ENCODE results near the gene GPSM1. TPM values are rescaled to one million over a fixed set of nuclear protein-coding genes. Genes with fewer than 3 reads are reported as not detected.

Gene GPSM1
- total and polyA plus RNA-seq, 9 of the 15 experiments (the other 6 are each of a cell fraction or from before 2014, with no cell fraction given), result 0.04 to 14.2 (median 3.1) TPM

DNA sequence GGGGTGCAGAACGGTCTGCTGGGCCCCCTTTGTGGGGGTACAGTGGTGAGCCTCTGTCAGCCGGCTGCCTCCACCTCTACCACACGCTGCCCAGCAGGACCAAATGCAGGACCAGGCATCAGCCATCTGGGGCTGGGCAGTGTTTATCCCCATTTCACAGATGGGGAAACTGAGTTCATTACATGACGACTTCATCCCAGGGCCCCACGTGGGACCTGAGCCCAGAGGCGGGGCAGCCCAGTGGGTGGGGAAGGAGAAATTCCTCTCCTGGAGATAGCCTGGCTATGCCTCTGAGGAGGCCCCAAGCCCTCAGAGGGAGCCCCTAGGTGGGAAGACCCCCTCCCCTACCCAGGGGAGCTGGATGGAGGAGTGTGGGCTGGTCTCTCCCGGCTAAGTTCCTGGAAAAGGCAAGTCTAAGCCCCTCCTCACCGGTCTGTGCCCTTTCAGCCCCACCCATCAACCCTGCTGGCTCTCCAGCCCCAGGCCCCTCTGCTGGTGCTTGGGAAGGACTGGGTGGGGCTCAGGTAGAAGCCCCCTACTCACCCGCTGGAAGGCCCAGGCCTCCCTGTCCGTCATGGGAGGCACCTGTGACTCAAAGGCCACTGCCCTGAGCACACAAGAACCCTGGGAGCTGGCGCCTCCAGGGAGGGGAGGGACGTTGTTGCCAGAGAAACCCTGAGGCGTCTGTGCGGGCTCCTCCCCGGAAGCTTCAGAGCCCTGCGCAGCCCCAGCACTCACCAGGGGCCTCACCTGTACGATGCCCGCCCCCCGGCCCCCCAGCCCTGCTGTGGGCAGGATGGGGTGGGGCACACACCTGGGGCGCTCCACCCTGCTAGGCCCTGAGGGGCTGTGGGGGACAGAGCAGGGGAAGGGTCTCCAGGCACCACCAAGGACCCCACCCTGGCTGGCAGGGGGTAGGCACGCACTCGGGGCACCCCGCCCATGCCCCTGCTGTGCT is 16.0 kb upstream of the GPSM1 start (continued):
- TF ChIP-seq, protein P1, sequence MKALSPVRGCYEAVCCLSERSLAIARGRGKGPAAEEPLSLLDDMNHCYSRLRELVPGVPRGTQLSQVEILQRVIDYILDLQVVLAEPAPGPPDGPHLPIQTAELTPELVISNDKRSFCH (CRISPR knock-in tag; IDR thresholded peaks at IDR 0.05), result no peak
- TF ChIP-seq, protein P1 (tag; IDR thresholded peaks at IDR 0.05), result no peak
- TF ChIP-seq ZNF696 (CRISPR knock-in tag; conservative IDR thresholded peaks at IDR 0.05), result no peak
- no peak for TF ChIP-seq HNRNPK (IDR thresholded peaks at IDR 0.05; ENCODE audit: low read depth, low read length, poor library complexity, severe bottlenecking)
- no peak for TF ChIP-seq SMAD3 (CRISPR knock-in tag; conservative IDR thresholded peaks at IDR 0.05)
- no peak for TF ChIP-seq NR3C1 (CRISPR knock-in tag; IDR thresholded peaks at IDR 0.05)
- no peak for TF ChIP-seq CC2D1A (IDR thresholded peaks at IDR 0.05)
- TF ChIP-seq, protein P2, sequence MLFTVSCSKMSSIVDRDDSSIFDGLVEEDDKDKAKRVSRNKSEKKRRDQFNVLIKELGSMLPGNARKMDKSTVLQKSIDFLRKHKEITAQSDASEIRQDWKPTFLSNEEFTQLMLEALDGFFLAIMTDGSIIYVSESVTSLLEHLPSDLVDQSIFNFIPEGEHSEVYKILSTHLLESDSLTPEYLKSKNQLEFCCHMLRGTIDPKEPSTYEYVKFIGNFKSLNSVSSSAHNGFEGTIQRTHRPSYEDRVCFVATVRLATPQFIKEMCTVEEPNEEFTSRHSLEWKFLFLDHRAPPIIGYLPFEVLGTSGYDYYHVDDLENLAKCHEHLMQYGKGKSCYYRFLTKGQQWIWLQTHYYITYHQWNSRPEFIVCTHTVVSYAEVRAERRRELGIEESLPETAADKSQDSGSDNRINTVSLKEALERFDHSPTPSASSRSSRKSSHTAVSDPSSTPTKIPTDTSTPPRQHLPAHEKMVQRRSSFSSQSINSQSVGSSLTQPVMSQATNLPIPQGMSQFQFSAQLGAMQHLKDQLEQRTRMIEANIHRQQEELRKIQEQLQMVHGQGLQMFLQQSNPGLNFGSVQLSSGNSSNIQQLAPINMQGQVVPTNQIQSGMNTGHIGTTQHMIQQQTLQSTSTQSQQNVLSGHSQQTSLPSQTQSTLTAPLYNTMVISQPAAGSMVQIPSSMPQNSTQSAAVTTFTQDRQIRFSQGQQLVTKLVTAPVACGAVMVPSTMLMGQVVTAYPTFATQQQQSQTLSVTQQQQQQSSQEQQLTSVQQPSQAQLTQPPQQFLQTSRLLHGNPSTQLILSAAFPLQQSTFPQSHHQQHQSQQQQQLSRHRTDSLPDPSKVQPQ (CRISPR knock-in tag; IDR thresholded peaks at IDR 0.05; ENCODE audit: borderline replicate concordance), result no peak
- no peak for TF ChIP-seq DIDO1 (tag; IDR thresholded peaks at IDR 0.05; ENCODE audit: low read depth)
- TF ChIP-seq XRCC4 (IDR thresholded peaks at IDR 0.05; ENCODE audit: extremely low read depth, insufficient read depth, insufficient read length), result no peak
- TF ChIP-seq, protein P3, sequence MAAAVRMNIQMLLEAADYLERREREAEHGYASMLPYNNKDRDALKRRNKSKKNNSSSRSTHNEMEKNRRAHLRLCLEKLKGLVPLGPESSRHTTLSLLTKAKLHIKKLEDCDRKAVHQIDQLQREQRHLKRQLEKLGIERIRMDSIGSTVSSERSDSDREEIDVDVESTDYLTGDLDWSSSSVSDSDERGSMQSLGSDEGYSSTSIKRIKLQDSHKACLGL (CRISPR knock-in tag; IDR thresholded peaks at IDR 0.05; ENCODE audit: borderline replicate concordance, poor library complexity, severe bottlenecking), result no peak
- TF ChIP-seq ADNP (tag; IDR thresholded peaks at IDR 0.05), result peak; percentile 67; the same call in 1 of the 2 replicates
- no peak for TF ChIP-seq HCFC1 (IDR thresholded peaks at IDR 0.05; ENCODE audit: low read depth, low read length)
- peak; percentile 33; the same call in 1 of the 2 replicates for TF ChIP-seq ZBTB7A (IDR thresholded peaks at IDR 0.05; ENCODE audit: borderline replicate concordance, control insufficient read depth, low read depth, low read length)
- TF ChIP-seq GABPB1 (CRISPR knock-in tag; IDR thresholded peaks at IDR 0.05), result no peak
- no peak for TF ChIP-seq SMARCC2 (IDR thresholded peaks at IDR 0.05; ENCODE audit: low read depth)
- TF ChIP-seq ETV1 (tag; conservative IDR thresholded peaks at IDR 0.05; ENCODE audit: low read depth), result peak; percentile 25; the same call in 1 of the 2 replicates
- TF ChIP-seq, protein P4, sequence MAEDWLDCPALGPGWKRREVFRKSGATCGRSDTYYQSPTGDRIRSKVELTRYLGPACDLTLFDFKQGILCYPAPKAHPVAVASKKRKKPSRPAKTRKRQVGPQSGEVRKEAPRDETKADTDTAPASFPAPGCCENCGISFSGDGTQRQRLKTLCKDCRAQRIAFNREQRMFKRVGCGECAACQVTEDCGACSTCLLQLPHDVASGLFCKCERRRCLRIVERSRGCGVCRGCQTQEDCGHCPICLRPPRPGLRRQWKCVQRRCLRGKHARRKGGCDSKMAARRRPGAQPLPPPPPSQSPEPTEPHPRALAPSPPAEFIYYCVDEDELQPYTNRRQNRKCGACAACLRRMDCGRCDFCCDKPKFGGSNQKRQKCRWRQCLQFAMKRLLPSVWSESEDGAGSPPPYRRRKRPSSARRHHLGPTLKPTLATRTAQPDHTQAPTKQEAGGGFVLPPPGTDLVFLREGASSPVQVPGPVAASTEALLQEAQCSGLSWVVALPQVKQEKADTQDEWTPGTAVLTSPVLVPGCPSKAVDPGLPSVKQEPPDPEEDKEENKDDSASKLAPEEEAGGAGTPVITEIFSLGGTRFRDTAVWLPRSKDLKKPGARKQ (CRISPR knock-in tag; IDR thresholded peaks at IDR 0.05), result no peak
- TF ChIP-seq RFX7 (CRISPR knock-in tag; IDR thresholded peaks at IDR 0.05), result no peak
- TF ChIP-seq KHSRP (IDR thresholded peaks at IDR 0.05), result no peak
- TF ChIP-seq BCOR (IDR thresholded peaks at IDR 0.05), result peak; percentile 82
- TF ChIP-seq HDAC6 (IDR thresholded peaks at IDR 0.05; ENCODE audit: low read depth, low read length), result no peak
- no peak for TF ChIP-seq ZEB2 (IDR thresholded peaks at IDR 0.05)
- TF ChIP-seq ZZZ3 (IDR thresholded peaks at IDR 0.05), result no peak
- no peak for TF ChIP-seq PRMT5 (CRISPR knock-in tag; IDR thresholded peaks at IDR 0.05)

All from K562 (cell line).